Right kidney (tissue), 1 donor: ENCODE data around the gene FUT3.
A peak's percentile ranks its signal among the peaks of the same experiment; 100 is the strongest.
"Not testable (repeated sequence)": the region's sequence is repeated elsewhere in the genome, so short reads cannot be mapped to it uniquely, and the experiment has no call there.

Source experiments
- DNase-seq: peaks from one replicate; pipeline ENCODE4 v3.0.0-alpha.2; 2016

Gene FUT3

DNA sequence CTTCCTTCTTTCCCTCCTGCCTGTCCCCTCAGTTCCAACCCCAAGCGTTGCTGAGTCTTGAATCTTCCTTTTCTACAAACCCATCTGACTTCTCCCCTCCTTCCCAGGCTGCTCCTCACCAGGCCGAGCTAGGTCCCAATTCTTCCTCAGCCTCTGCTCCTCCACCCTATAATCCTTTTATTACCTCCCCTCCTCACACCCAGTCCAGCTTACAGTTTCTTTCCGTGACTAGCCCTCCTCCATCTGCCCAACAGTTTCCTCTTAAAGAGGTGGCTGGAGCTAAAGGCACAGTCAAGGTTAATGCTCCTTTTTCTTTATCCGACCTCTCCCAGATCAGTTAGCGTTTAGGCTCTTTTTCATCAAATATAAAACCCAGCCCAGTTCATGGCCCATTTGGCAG lies 2.6 kb downstream of the FUT3 start:
- not testable (repeated sequence) for DNase-seq

DNA sequence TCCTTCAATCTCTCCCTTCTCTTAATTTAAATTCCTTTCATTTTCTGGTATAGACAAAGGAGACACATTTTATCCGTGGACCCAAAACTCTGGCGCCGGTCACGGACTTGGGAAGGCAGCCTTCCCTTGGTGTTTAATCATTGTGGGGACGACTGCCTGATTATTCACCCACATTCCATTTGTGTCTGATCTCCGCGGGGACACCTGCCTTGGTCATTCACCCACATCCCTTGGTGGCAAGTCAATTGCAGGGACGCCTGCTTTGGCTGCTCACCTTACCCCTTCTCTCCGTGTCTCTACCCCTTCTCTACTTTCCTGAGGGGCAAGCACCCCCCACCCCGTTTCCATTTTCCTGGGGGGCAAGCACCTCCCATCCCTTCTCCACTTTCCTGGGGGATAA lies 3.4 kb downstream of the FUT3 start:
- DNase-seq = not testable (repeated sequence)

DNA sequence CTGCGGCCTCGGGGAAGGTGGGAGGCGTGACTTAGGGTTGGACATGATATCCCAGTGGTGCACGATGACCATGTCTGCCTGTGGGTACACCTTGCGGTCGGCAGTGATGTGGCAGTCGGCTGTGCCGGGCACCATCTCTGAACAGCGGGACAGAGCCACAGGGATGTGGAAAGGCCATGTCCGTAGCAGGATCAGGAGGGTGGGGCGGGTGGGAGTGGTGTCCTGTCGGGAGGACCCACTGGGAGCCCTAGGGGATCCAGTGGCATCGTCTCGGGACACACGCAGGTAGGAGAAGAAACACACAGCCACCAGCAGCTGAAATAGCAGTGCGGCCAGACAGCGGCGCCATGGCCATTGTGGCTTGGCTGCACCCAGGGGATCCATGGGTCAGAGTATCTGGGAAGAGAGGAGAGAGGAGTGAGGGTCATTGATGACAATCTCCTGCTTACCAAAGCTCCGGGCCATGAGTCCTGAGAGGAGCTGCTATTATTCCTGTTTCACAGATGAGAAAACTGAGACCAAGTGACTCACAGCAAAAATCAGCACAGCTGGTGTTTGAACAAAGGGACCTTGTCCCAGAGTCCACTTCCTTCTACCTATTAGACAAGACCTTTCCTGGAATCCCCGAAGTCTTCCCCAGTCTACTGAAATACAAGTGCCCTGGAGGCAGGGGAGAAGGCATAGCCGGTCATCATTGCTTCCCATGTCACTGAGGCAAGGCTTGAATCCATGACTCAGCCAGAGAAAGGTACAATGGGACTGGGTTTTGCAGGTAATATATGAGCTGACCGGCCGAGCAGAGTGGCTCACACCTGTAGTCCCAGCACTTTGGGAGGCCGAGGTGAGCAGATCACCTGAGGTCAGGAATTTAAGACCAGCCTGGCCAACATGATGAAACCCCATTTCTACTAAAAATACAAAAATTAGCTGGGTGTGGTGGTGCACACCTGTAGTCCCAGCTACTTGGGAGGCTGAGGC lies 6.5 kb downstream of the FUT3 start:
- no peak for DNase-seq

DNA sequence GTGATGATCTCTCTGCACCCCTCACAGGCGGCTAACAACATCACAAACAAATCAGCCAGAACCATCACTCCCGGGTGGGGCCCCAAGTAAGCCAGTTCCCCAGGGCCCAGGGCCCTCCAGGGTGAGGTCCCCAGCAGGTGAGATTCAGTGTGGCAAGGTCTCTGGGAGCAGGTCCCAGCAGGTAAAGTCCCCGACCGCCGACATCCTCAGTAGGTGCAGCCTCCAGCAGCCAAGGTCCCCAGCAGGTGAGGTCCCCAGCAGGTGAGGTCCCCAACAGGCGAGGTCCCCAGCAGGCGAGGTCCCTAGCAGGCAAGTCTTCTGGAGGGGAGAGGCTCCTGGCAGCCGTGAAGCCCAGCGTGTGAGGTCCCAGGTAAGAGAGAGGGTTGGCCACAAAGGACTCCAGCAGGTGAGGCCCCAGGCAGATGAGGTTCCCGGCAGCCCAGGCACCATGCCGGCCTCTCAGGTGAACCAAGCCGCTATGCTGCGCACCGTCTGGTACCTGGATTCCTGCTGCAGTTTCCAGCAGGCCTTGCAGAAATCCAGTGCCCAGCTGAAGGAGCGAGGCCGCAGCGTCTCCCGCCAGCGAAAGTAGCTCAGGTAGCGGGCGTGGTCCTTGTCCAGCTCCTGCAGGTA lies 7.8 kb downstream of the FUT3 start:
- DNase-seq = no peak

DNA sequence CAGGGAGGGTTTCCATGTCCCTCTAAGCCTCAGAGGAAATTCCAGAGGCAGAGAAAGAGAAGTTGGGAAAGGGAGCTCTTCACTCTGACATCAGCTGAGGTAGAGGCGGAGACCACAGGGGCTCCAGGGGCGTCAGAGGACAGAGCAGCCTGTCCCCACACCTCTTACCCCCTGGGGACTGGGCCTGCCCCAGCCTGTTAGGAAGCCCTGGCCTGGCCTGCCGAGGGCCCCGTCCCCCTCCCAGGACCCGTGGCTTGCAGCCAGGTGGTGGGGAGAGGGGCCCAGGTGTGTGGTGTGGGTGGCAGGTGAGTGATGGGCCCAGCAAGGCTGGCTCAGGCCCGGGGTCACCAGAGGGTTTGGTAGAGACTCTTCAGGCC lies 9.5 kb downstream of the FUT3 start:
- not testable (repeated sequence) for DNase-seq

DNA sequence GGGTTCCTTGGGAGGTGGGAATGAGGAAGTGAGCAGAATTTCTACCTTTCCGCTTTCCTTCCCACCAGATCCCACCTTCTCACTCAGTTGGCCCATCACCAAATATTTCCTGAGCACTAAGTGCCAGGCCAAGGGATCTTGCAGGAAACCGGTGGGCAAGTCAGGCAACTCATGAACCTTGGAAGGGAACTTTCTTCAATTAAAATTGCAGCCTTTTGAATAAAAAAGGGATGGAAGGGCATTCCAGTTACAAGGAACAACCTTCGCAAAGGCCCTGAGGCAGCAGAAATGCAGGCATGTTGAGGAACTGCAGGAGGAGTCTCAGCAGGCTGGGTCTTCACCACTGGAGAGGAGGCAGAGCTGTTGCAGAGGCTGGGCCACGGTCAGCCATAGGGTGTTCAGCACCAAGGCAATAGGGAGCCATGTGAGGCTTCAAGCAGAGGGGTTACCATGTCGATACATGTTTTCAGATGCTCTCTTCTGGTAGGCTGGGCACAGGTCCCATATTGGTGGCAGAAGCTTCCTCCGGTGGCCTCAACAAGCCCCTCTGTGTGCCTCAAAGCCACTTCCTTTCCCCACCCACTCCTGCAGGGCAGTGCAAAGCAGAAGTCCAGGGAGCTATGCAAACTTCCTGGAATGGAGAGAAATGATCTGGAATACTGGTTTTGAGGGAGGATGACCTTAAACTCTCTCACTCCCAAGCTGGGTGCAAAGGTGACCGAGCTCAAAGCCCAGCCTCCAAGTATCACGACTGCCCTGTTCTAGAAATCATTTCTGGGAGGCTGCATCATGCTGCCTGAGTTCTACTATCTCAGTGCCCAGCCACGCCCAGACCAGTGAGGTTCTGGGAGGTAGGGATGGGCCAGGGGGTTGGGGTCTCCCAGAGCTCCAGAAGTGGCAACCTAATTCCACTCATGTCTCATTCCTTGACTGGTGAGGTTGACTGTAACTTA lies 11.9 kb downstream of the FUT3 start, which contains the start of gene FUT6:
Gene FUT6 (minus strand): TSS at position 638 of the 953 bp plus-strand sequence. CDS start 7,135 bp downstream, outside the sequence.
- DNase-seq = no peak

DNA sequence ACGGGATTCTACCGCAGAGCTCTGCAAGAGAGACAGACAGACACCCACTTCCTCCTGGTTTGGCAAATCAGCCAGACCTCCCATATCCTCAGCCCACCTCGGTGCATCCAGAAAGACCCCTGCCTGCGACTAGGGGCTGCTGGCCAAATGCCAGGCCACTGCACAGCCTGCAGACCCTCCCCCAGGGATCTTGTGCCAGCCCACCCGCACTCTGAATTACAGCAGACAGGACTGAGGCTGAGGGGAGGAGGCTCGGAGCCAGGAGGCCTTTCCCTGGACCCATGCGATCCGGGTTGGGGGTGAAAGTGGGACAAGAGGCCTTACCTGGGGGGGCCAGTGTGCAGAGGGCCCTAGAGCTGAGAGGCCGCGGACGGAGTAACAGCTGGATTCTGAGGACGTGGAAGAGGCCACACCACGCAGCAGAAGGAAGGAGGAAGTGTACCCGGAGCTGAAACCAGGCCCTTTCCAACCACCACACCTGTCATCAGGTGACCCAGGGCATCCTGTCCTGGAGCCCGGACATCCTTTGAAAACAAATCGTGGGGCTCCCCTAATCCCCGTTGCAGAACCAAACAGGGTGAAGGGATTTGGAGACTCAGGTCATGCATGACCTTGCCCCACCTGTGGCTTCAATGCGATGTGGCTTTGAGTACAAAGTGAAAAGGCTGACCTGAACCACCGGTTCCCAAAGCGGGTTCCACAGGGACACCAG lies 12.7 kb downstream of the FUT3 start:
- no peak for DNase-seq

DNA sequence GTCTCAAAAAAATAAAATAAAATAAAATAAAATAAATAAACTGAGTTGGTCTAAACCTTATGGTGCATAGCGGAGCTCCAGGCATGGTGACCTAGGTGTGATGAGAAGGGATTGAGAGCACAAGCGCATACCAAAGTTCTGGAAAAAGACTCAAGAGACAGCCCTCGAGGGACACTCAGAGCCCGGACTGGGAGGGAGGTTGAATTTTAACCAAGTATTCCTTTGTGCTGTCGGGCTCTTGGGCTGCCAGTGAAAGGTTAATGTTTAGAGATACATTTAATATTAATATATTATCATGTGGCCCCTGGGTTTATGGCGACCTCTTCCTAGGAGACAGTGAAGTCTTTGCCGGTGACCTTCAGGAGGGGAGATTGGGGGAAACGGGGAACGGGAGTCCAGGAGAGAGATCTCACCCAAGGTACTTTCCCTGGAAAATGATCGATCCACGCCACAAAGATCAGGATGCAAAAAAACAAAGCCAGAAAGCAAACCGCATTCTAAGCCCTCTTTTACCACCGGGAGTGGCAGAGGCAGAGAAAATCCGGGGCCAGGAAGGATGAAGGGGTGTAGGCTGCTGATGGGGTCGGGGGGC lies 13.4 kb downstream of the FUT3 start:
- no peak for DNase-seq

DNA sequence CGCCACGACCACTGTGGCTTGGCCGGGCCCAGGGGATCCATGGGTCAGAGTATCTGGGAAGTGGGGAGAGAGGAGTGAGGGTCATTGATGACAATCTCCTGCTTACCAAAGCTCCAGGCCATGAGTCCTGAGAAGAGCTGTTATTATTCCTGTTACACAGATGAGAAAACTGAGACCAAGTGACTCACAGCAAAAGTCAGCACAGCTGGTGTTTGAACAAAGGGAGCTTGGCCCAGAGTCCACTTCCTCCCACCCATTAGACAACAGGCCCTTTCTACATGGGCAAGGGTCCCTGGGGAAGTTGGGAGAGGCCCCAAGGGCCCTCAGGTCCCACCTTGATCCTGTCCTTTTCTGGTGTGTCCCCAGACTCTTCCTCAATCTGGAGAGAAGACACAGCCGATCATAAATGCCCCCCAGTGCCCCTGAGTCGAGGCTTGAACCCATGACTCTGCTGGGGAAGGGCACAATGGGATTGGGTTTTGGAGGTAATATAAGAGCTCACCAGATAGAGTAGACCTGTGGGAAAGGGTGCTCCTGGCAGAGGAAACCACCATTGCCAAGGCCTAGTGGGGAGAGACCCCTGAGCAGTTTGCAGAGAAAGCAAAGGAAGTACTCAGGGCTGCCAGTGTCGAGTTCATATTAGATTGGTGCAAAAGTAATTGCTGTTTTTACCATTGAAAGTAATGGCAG lies 18.6 kb downstream of the FUT3 start:
- no peak for DNase-seq

DNA sequence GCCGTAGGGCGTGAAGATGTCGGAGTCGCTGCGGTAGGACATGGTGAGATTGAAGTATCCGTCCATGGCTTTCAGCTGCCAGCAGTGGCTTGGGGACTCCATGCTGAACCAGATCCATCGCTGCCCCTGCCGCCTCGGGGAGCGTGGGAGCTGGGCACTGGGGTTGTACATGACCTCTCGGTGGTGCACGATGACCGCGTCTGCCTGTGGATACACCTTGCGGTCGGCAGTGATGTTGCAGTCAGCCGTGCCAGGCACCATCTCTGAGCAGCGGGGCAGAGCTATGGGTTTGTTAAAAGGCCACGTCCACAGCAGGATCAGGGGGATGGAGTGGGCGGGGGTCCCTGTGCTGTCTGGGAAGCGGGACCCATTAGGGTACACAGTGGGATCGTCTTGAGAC lies 19.2 kb downstream of the FUT3 start:
- DNase-seq = no peak

DNA sequence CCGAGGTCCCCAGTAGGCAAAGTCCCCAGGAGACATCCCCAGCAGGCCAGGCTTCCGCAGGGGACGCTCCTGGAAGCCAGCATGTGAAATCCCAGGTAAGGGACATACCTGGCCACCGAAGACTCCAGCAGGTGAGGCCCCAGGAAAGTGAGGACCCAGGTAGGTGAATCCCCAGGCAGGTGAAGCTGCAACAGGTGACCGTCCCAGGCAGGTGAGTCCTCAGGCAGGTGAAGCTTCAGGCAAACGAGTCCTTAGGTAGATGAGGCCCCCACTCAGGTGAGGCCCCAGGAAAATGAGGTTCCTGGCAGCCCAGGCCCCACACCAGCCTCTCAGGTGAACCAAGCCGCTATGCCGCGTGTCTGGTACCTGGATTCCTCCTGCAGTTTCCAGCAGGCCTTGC lies 20.1 kb downstream of the FUT3 start:
- no peak for DNase-seq

DNA sequence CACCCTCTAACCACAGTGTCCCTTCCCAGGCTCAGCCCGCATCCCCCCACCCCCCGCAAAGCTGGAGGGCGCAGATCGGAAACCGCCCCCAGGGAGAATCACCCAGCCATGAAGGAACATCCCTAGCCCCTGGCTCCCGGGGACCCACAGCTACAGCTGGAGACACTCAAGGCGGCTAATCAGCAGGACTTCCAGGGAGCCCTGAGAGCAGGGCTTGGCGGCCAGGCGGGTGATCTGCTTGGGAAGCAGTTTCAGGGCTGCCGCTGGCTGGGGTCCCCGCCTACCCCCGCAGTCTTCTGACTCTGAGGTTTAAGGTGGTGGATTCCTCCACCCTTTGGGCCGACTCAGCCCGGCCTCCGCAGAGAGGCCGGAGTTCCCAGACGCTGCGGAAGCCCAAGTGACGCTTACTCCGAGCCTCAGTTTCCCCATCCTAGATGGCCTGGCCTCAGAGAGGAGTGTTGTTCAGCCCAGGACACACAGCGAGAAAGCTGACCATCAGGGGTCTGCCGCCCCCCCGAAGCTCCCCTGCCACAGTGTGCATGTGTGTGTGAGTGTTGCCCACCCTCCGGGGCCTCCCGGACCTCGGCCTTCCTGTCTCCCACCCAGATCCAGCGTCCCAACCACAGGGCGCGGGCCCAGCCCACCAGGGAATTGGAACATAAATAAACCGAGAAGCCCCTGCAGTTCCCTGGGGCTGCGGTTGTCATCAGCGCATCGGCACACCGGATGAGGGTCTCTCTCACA lies 21.5 kb downstream of the FUT3 start:
- no peak for DNase-seq

DNA sequence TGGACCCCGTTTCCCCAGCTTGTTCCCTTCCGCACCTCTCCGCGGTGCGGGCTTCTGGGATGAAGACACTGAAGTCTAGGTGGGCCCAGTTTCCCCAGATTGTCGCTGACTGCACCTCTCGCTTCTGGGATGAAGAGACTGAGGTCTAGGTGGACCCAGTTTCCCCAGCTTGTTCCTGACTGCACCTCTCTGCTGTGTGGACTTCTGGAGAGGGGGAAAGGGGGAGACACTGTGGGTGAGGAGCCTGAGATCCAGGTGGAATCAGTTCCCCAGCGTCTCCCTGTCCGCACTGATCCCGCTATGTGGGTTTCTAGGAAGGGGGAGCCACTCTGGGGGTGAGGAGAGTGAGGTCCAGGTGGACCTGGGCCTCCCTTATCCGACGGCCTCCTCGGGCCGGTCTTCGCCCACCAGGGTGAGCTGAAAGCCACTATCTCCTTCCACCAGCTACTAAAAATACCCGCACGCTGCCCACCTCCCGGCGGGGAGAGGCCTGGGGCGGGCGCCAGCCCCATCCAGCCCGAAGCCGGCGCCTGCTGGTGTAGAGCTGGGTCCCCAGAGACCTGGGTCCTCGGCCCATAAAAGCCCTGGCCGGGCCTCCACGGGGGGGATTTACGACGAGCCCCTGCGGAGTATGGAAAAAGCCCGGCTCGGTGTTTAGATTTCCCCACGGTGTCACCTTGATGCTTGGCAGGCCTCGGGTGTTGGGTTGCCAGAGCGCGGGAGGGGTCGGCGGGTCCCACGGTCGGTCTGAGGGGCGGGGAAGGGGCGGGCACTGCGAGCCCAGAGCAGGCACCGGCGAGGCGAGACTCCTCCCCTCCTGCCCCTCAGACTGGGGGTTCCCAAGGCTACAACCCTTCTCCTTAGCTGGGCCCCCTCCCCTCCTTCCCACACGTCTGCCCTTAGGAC lies 22.3 kb downstream of the FUT3 start:
- DNase-seq = peak; percentile 81

DNA sequence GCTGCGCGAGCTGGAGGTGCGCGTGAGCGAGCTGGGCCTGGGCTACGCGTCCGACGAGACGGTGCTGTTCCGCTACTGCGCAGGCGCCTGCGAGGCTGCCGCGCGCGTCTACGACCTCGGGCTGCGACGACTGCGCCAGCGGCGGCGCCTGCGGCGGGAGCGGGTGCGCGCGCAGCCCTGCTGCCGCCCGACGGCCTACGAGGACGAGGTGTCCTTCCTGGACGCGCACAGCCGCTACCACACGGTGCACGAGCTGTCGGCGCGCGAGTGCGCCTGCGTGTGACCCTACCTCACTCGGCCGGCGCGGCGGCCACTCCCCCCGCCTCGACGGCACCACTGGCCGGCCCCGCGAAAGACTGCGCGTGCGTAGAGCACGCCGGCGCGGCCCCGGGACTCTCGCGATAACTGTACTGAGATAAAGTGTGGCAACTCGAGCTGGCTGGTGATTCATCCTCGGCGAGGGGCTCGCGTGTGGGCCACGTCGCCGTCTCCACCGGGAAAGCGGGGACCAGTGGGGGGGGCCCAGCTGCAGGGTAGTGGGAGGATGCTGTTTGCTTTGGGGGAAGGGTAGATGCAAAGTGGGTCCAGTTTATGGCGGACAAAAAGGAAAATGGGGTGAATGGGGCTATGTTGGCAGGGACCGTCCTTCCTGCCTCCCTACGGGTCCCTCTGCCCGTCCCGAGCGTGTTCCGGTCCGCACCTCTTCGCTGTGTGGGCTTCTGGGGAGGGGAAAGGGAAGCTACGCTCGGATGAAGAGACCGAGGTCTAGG lies 23.2 kb downstream of the FUT3 start:
- DNase-seq = peak; percentile 97

DNA sequence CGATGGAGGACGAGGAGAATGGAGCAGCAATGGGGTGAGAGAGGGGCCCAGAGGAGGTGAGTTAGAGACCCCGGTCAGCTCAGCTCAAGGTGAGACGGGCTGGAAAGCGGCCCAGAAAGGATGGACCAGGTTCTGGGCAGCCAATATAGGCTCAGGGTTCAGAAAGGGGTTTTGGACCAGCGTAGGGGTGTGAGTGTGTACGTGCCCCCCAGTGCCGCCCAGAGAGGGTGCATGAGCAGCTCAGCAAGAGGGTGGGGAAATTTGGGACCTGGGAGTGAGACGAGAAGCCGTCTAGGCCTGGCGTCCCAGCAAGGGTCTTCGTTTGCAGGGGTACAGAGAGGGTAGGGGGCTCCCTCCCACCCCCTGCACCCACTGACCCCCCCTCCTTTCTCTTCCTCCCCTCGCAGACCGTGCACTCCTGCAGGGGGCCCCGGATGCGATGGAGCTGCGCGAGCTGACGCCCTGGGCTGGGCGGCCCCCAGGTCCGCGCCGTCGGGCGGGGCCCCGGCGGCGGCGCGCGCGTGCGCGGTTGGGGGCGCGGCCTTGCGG lies 23.8 kb downstream of the FUT3 start:
- DNase-seq = no peak

DNA sequence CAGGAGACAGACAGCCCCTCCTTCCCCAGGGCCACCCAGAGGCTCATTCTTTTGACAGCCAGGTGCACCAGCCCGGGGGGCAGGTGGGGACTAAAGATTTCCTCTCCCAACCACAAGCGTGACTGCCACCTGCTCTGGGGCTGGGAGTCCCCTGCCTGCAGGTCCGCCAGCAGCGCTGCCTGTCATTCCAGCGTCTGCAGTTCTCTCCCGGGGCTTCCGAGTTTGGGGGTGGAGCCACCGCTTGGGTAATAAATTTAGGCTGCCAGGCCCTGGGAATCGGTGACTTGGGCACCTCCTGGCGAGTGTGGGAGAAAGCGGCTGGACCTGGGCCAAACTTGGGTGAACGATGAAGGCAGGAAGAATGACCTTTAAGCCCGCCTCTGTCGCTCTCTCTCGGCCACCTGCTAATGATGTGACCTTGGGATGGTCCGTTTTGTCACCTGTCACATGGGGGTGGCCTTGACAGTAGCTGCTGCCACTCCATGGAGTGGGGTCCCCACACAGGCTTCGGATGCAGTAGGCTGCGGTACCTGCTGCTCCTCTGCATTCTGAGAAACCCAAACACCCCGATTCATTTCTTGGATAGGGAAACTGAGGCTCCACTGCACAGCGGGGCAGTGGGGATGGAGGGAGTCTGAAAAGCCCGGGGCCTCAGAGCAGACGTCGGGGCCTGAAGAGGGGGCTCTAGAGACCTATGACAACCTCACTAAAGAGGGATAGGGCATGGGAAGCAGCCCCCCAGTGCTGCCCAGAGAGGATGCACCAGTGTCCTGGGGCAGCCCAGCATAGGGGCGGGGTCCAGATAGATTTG lies 24.5 kb downstream of the FUT3 start:
- peak; percentile 69 for DNase-seq

DNA sequence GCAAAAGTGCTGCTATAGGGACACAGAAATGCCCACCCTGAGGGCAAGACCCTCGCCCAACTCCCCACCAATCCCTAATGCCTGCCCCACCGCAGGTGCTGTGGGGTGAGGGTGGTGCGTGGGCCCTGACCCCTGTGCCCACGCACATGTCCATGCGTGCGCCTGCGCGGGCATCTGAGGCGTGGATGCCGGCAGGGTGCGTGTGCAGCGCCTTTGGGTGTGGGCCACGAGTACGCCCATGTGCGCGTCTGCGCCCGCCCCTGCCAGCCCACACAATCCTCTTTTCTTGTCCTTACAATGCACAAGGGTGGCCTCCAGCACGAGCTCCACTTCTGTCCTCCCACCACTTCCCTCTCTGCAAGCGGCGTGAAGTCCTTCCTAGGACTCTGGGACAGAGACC lies 26.1 kb downstream of the FUT3 start:
- no peak for DNase-seq
